ENCODE measurements around the gene PYCARD. TPM values are rescaled to one million over a fixed set of nuclear protein-coding genes. Genes with fewer than 3 reads are reported as not detected.

Gene PYCARD
- total RNA-seq = 10 to 100 TPM; 92.6 to 96.9 TPM

DNA sequence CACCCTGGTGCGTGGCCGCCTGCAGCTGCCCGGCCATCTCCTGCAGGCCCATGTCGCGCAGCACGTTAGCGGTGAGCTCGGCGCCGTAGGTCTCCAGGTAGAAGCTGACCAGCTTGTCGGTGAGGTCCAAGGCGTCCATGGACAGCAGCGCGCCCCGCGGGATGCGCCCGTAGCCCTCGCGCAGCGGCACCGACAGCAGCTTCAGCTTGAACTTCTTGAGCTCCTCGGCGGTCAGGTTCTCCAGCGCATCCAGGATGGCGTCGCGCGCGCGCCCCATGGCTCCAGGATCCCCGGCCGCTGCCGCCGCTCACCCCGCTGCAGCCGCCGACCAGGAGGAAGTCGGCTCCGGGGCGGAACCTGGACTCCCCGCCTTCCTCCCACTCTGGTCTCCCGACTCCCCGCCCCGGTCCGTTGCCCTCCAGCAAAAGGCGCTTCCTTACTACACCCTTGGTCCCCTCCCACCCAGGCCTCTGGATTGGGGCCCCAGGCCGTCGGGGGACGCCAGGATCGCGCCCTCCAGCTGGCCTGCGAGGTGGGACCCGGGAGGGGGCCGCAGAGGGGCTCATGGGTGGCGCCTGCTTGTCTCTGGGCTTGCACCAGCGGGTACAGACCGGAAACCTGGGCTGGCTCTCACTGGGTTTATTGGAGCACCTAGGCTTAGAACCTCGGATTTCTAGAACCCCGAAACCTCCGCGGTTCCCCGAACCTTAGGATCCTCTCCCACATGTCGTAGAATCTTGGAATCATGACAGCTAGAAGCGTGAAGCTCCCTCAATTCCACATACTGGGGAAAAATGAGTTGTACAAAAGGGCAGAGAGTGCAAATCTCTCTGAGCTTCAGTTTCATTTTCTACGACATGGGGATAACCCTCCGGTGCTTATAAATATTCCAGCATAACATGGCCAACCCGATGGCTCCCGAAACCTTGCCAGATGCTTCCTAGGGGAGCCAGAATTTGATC, at the start of gene PYCARD:
Gene PYCARD, minus strand, starts transcription at position 347 of the 962 bp plus-strand sequence. Its CDS starts 70 bp downstream, at position 277.

DNA sequence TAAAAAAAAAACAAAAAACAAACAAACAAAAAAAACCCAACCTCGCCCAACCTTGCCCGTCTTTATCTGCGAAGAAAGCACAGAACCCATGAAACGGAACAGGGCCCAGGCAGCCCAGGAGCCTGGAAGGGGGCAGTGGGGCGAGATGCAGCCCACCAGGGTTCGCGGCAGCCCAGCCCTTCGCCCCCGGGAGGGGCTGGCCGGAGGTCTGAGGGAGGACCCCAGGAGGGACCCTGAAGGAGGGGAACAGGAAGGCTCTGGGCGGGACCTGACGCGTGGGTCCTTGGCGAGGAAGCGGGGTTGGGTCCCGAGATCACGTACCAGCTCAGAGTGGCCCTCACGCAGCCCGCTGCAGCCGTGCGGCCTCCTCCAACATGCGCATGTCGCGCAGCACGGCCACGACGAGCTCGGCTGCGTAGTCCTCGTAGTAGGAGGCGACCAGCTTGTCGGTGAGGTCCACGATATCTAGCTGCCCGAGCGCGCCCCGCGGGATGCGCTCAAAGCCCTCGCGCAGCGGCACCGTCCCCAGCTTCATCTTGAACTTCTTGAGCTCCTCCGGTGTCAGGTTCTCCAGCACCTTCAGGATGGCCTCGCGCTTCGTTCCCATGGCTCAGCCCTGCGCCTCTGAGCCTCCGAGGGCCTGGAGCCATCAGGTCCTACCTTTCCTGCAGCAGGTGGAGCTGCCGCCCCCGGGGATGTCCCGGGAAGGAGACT, 14.0 kb upstream of the PYCARD start, which contains the start of gene PYDC1:
Gene PYDC1, minus strand, starts transcription at position 714 of the 714 bp plus-strand sequence. Its CDS starts 107 bp downstream, at position 607.

DNA sequence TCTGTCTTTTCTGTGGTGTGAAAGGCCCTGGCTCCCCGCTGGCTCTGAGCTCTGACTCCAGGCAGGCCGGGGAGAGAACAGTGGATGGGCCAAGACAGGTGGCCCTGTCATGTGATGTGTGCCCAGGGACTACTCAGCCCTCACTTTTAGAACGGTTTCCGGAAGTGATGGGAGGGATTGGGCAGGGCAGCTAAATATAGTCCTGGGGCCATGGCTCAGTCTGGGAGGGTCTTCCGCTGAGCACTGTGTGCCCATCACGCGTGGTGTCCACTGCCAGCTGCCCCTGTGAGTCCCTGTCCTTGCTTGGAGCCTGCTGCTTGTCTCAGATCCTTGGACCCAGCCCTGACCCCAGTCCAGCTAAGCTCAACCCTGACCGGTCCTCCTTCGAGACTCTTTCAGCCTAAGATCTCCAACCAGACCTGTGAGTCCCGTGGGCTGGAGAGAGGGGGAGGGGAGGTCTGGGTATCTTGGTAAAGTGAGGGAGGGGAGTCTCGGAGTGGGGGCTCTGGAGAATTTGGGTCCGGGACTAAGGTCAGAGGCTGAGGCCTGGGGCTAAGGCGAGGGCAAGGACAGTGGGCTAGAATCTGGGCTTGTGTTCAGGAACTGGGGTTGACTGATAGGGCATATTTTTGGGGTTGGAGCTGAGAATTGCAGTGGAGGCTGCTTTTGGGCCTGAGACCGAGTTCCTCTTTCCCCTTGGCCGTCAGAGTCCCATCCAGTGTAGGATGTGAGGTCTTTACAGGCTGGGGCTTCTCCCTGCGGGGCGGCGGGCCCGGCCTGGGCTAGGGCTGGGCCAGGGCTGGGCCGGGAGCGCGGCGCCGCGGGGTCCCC, 11.5 kb upstream of the PYCARD start, which contains the start of gene TRIM72:
Gene TRIM72, plus strand, starts transcription at position 243 of the 831 bp plus-strand sequence. CDS start 620 bp downstream, outside the sequence.

GRCh38 chr16:31179747-31180459, 22.7 kb downstream of the PYCARD start, which contains the start of gene FUS:
Gene FUS (plus strand): TSS chr16:31180139. CDS start chr16:31180215, 76 bp downstream.

Other genes with a start within 250 kb of the PYCARD start
- gene SETD1A, start 245.0 kb downstream of the PYCARD start, total RNA-seq = 10 to 100 TPM; 25.2 to 30.0 TPM
- gene HSD3B7, start 217.6 kb downstream of the PYCARD start, total RNA-seq = 1 to 10 TPM; 3.5 to 3.6 TPM
- gene STX1B, start 192.1 kb downstream of the PYCARD start, total RNA-seq = 1 to 10 TPM; 1.3 to 1.4 TPM
- gene STX4, start 169.2 kb downstream of the PYCARD start, total RNA-seq = 10 to 100 TPM; 67.7 to 69.5 TPM
- 10 to 100 TPM; 10.8 to 11.2 TPM for gene ZNF668, start 128.5 kb downstream of the PYCARD start, total RNA-seq
- 10 to 100 TPM; 26.2 to 27.0 TPM for gene ZNF646, start 128.3 kb downstream of the PYCARD start, total RNA-seq
- gene PRSS53, start 113.8 kb downstream of the PYCARD start, total RNA-seq = 1 to 10 TPM; 4.8 to 5.1 TPM
- 10 to 100 TPM; 52.2 to 55.4 TPM for gene VKORC1, start 108.0 kb downstream of the PYCARD start, total RNA-seq
- gene BCKDK, start 94.4 kb downstream of the PYCARD start, total RNA-seq = 10 to 100 TPM; 25.8 to 26.9 TPM
- 10 to 100 TPM; 61.5 to 65.3 TPM for gene KAT8, start 85.1 kb downstream of the PYCARD start, total RNA-seq
- not detected for gene PRSS8, start 67.0 kb downstream of the PYCARD start, total RNA-seq
- 1 to 10 TPM; 2.0 to 3.6 TPM for gene PRSS36, start 52.7 kb downstream of the PYCARD start, total RNA-seq
- gene FUS, start 22.6 kb downstream of the PYCARD start, total RNA-seq = 100 to 1,000 TPM; 492 to 544 TPM
- gene TRIM72, start 11.4 kb upstream of the PYCARD start, total RNA-seq = not detected
- not detected for gene PYDC1, start 14.4 kb upstream of the PYCARD start, total RNA-seq
- gene ITGAM, start 57.2 kb upstream of the PYCARD start, total RNA-seq = 10 to 100 TPM; 55.4 to 57.2 TPM
- gene ITGAX, start 152.4 kb upstream of the PYCARD start, total RNA-seq = 1 to 10 TPM; 3.2 to 3.3 TPM
- gene ITGAD, start 190.6 kb upstream of the PYCARD start, total RNA-seq = not detected
- not detected for gene COX6A2, start 225.6 kb upstream of the PYCARD start, total RNA-seq
- gene ZNF843, start 240.0 kb upstream of the PYCARD start, total RNA-seq = under 1 TPM; 0.08 to 0.26 TPM